Ectodermal cell (in vitro differentiated cells): ENCODE data around the gene COPS9.

ENCODE experiments used
- H3K27ac ChIP-seq: 2 replicates; pipeline ENCODE4 v1.7.0; 2013; ENCODE audit warnings: mild to moderate bottlenecking, low read depth, low read length; ENCODE audit not compliant: insufficient read depth, poor library complexity, severe bottlenecking
- H3K27me3 ChIP-seq: 2 replicates; pipeline ENCODE4 v1.7.0; 2013; ENCODE audit warnings: mild to moderate bottlenecking, low read length; ENCODE audit not compliant: insufficient read depth, control insufficient read depth, poor library complexity, severe bottlenecking
- H3K36me3 ChIP-seq: one replicate; pipeline ENCODE4 v1.7.0; 2013; ENCODE audit warnings: low read length; ENCODE audit not compliant: control insufficient read depth, insufficient read depth
- H3K4me1 ChIP-seq: one replicate; pipeline ENCODE4 v1.7.0; 2013; ENCODE audit warnings: low read length; ENCODE audit not compliant: control insufficient read depth, insufficient read depth
- H3K4me3 ChIP-seq: 2 replicates; pipeline ENCODE4 v1.7.0; 2013; ENCODE audit warnings: low read depth, low read length, control low read depth; ENCODE audit not compliant: insufficient read depth
- H3K9me3 ChIP-seq: 2 replicates; pipeline ENCODE4 v1.7.0; 2013; ENCODE audit warnings: mild to moderate bottlenecking, low read length, moderate library complexity; ENCODE audit not compliant: control insufficient read depth
- WGBS, 2 experiments: methylation state at CpG; one replicate each; pipeline ENCODE4 v1.1.7; 2013; ENCODE audit warnings: missing lambda C conversion rate in 2 of 2; 5-methylcytosine and 5-hydroxymethylcytosine counted together

Gene COPS9

GRCh38 chr2:240160291-240161086, 24.4 kb upstream of the COPS9 start:
- no peaks in the 10 kb centered on the region for H3K4me1 ChIP-seq
- no peak overlapping the region for H3K27ac ChIP-seq
- no peaks in the 10 kb centered on the region for H3K9me3 ChIP-seq
- no peaks in the 10 kb centered on the region for H3K27me3 ChIP-seq
- 94% methylated on average over 18 of the region's 18 CpGs for WGBS, 2 experiments
- no peak overlapping the region for H3K4me3 ChIP-seq
- no peaks in the 10 kb centered on the region for H3K36me3 ChIP-seq

GRCh38 chr2:240159251-240159839, 23.2 kb upstream of the COPS9 start:
- 77 to 81% methylated on average over 19 to 20 of the region's 21 CpGs for WGBS, 2 experiments
- Histone ChIP-seq H3K27me3 (no peaks in the 10 kb centered on the region), H3K9me3 (no peaks in the 10 kb centered on the region), H3K4me1 (peaks cover 9% of the 10 kb centered on the region), H3K36me3 (no peaks in the 10 kb centered on the region), H3K27ac (no peak overlapping the region), H3K4me3 (no peak overlapping the region)

DNA sequence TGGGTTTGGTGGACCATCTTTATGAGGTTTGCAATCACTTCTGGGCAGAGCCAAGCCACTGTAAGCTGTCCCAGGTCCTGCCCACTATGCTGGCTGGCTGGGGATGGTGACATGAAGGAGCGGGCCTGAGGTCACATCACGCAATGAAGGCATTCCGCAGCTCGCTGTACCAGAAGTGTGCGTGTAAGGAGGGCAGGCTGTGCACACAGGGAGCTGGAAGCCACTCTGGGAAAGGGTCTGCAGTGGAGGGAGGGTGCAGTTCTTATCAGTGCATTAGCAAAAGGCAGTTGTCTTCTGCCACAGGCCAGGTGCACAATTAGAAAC, 21.0 kb upstream of the COPS9 start:
- Histone ChIP-seq H3K27me3 (no peaks in the 10 kb centered on the region), H3K4me1 (peaks cover 10% of the 10 kb centered on the region), H3K9me3 (no peaks in the 10 kb centered on the region), H3K4me3 (no peak overlapping the region), H3K27ac (no peak overlapping the region), H3K36me3 (no peaks in the 10 kb centered on the region)
- 94 to 97% methylated on average over 5 of the region's 5 CpGs for WGBS, 2 experiments

- H3K27ac ChIP-seq: no peak overlapping the region
- no peaks in the 10 kb centered on the region for H3K27me3 ChIP-seq
- no peaks in the 10 kb centered on the region for H3K36me3 ChIP-seq
- 91 to 92% methylated on average over 29 of the region's 29 CpGs for WGBS, 2 experiments
- no peaks in the 10 kb centered on the region for H3K9me3 ChIP-seq
- peaks cover 10% of the 10 kb centered on the region for H3K4me1 ChIP-seq
- no peak overlapping the region for H3K4me3 ChIP-seq
These were observed 20.5 kb upstream of the COPS9 start for GRCh38 chr2:240156435-240157146.

DNA sequence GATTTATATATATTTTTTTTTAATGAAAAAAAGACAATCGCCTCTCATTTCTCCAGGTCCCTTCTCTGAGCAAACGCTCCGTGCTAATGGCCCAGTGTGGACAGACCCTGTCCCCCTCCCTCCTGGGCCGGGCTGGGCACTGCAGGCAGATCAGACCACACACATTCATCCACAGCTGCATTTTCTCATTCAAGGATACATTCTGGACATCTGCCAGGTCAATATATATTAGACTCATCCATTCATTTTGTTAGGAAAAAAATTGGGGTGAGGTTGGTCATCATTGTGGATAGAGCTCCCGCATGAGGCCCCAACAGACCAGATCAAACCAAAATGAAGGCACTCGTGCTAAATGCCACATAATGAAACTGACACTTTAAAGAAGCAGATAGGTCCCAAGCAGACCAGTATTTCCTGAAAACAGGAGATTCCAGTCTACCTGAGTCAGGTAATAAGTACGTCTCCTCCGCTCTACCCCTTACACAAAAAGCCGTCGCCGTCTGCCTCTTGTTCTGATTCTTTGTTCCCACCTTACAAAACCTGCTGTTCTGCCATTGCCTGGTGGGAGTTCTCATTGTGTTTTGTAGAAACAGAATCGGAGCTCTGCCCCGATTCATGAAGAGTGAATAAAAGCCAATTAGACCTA, 19.8 kb upstream of the COPS9 start:
- 89 to 90% methylated on average over 13 of the region's 13 CpGs for WGBS, 2 experiments

DNA sequence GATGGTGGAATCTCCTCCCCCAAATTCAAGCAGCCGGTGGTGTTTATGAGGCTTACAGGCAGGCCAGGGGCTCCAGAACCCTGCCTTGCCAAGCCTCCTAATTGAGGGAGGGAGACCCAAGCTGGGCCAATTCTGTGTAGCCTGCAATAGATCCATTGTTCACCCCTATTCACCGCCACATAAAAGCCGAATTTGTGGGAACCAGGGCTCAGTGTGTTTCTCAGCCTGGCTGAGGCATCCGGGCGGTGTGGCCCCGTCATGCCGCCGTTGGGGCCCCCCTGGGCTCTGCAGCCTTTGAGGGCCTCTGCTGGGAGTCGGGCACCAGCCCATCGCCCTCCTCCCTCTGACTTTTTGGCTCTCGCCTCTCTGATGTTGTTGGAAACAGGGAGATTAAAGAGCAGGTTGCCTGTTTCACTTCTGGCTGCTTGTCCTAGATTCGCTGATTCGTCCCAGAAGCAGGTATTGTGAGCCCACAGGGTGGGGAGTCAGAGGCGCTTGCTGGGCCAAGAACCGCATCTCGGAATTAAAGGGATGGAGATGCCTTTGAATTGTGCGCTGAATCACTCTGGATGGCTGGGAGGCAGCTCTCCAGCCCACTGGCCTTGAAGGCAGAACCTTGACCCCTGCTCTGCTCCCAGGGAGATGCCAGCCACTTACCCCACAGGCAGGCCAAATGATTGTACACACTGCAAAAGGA, 19.1 kb upstream of the COPS9 start:
- H3K4me1 ChIP-seq: peaks cover 10% of the 10 kb centered on the region
- no peaks in the 10 kb centered on the region for H3K36me3 ChIP-seq
- no peaks in the 10 kb centered on the region for H3K27me3 ChIP-seq
- H3K4me3 ChIP-seq: no peak overlapping the region
- WGBS, 2 experiments: 73% methylated on average over 17 of the region's 17 CpGs
- H3K9me3 ChIP-seq: no peaks in the 10 kb centered on the region
- no peak overlapping the region for H3K27ac ChIP-seq

More for the DNA sequence above, 19.8 kb upstream of the COPS9 start:
- H3K4me3 ChIP-seq: no peak overlapping the region
- H3K9me3 ChIP-seq: no peaks in the 10 kb centered on the region
- peaks cover 10% of the 10 kb centered on the region for H3K4me1 ChIP-seq
- H3K27ac ChIP-seq: no peak overlapping the region
- no peaks in the 10 kb centered on the region for H3K27me3 ChIP-seq
- H3K36me3 ChIP-seq: no peaks in the 10 kb centered on the region

- Histone ChIP-seq H3K27me3 (no peaks in the 10 kb centered on the region), H3K4me3 (no peak overlapping the region), H3K4me1 (peaks cover 10% of the 10 kb centered on the region), H3K27ac (no peak overlapping the region), H3K9me3 (no peaks in the 10 kb centered on the region), H3K36me3 (no peaks in the 10 kb centered on the region)
- 90 to 91% methylated on average over 8 of the region's 8 CpGs for WGBS, 2 experiments
These were observed 18.5 kb upstream of the COPS9 start for GRCh38 chr2:240154606-240155005.

- no peaks in the 10 kb centered on the region for H3K27me3 ChIP-seq
- 81 to 86% methylated on average over 3 of the region's 3 CpGs for WGBS, 2 experiments
- peaks cover 10% of the 10 kb centered on the region for H3K4me1 ChIP-seq
These were observed 17.3 kb upstream of the COPS9 start for GRCh38 chr2:240153418-240153817.

DNA sequence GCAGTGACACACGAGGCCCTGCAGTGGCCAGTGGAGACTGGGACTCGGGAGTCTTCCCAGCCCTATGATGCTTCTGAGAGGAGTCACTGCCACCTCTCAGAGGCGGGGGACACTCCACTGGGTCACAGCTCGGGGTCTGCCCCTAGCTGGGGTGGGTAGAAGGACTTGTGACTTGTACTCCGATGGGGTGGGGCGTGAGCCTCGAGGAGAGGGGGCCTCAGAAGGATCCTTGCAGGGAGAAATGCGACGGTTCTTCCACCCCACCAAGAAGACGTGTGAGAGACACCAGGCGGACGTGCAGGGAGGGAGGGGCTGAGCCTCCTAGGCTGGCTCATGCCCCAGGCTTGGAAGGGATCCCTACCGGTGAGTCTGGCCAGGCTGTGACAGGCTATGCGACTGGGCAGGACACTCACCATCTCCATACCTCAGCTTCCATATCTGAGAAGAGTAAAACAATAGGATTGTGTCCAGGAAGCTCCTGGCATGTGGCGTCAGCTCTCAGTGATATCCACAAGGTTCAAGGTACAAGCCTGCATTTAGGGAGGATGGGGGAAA, 15.4 kb upstream of the COPS9 start:
- Histone ChIP-seq H3K27ac (no peak overlapping the region), H3K4me1 (peaks cover 10% of the 10 kb centered on the region), H3K4me3 (no peak overlapping the region), H3K27me3 (no peaks in the 10 kb centered on the region), H3K36me3 (no peaks in the 10 kb centered on the region), H3K9me3 (no peaks in the 10 kb centered on the region)
- WGBS, 2 experiments: 85% methylated on average over 15 of the region's 15 CpGs

More at GRCh38 chr2:240153418-240153817, 17.3 kb upstream of the COPS9 start:
- no peaks in the 10 kb centered on the region for H3K9me3 ChIP-seq
- no peak overlapping the region for H3K4me3 ChIP-seq
- H3K36me3 ChIP-seq: no peaks in the 10 kb centered on the region
- H3K27ac ChIP-seq: no peak overlapping the region
